CD14-positive monocyte (primary cell): ENCODE data around the gene SIAH1. TPM values are rescaled to one million over a fixed set of nuclear protein-coding genes. Genes with fewer than 3 reads are reported as not detected.

Experiments
- DNase-seq, 3 donors: peaks; one replicate each; pipeline ENCODE4 v3.0.0-alpha.2; 2011 to 2022
- H2AFZ ChIP-seq: 2 replicates; pipeline ENCODE4 v1.6.0; 2012; ENCODE audit warnings: mild to moderate bottlenecking, low read depth, low read length, inconsistent platforms; ENCODE audit not compliant: insufficient read depth, poor library complexity, severe bottlenecking
- H3K27ac ChIP-seq, 2 donors: 1 replicate in 1 of 2; 2 replicates in 1 of 2; pipeline ENCODE4 v1.5.1; 2012 to 2013; ENCODE audit warnings: low read length in 2 of 2, control low read depth in 1 of 2, inconsistent platforms in 1 of 2, low read depth in 1 of 2, mild to moderate bottlenecking in 1 of 2
- H3K27me3 ChIP-seq, 2 donors: one replicate each; pipeline versions ENCODE4 v1.6.0 to v1.6.1; 2011 to 2013; ENCODE audit warnings: low read length in 2 of 2; ENCODE audit not compliant: control insufficient read depth in 2 of 2, insufficient read depth in 2 of 2
- H3K36me3 ChIP-seq, 2 donors: replicated peaks in 1 of 2; 1 replicate in 1 of 2; 2 replicates in 1 of 2; pipeline versions ENCODE4 v1.5.1 to v1.6.1; 2012 to 2013; ENCODE audit warnings: low read length in 2 of 2, control low read depth in 1 of 2, inconsistent platforms in 1 of 2, mild to moderate bottlenecking in 1 of 2; ENCODE audit not compliant: insufficient read depth in 2 of 2, control insufficient read depth in 1 of 2
- H3K4me1 ChIP-seq, 2 donors: 1 replicate in 1 of 2; 2 replicates in 1 of 2; pipeline versions ENCODE4 v1.5.1 to v1.6.1; 2012 to 2013; ENCODE audit warnings: low read length in 2 of 2, control low read depth in 1 of 2, inconsistent platforms in 1 of 2, mild to moderate bottlenecking in 1 of 2, moderate library complexity in 1 of 2; ENCODE audit not compliant: insufficient read depth in 2 of 2, control insufficient read depth in 1 of 2
- H3K4me2 ChIP-seq: replicated peaks from 2 replicates; pipeline ENCODE3; 2012; ENCODE audit warnings: low read length, moderate library complexity, mild to moderate bottlenecking; ENCODE audit not compliant: poor library complexity, severe bottlenecking; ENCODE audit errors: extremely low read depth
- H3K4me3 ChIP-seq, 3 experiments: fragments of 200-600 bp in 1 of 3; sonication (generic) in 1 of 3; replicated peaks in 1 of 3; 1 replicate in 2 of 3; 2 replicates in 1 of 3; pipeline ENCODE4 v1.5.1; 2011 to 2013; ENCODE audit warnings: low read length in 3 of 3, mild to moderate bottlenecking in 3 of 3, control low read depth in 2 of 3, low read depth in 2 of 3, inconsistent platforms in 1 of 3, moderate library complexity in 1 of 3
- H3K79me2 ChIP-seq: 2 replicates; pipeline ENCODE4 v1.6.0; 2012; ENCODE audit warnings: mild to moderate bottlenecking, control low read depth, inconsistent platforms, low read length, moderate library complexity; ENCODE audit not compliant: insufficient read depth
- H3K9ac ChIP-seq: 2 replicates; pipeline ENCODE4 v1.6.0; 2017; ENCODE audit warnings: low read length, mild to moderate bottlenecking; ENCODE audit not compliant: insufficient read depth, poor library complexity, severe bottlenecking
- H3K9me3 ChIP-seq, 2 donors: replicated peaks in 1 of 2; 1 replicate in 1 of 2; 2 replicates in 1 of 2; pipeline versions ENCODE4 v1.5.1 to v1.6.1; 2012 to 2013; ENCODE audit warnings: low read length in 2 of 2, control low read depth in 1 of 2; ENCODE audit not compliant: control insufficient read depth in 1 of 2, insufficient read depth in 1 of 2
- H4K20me1 ChIP-seq: 2 replicates; pipeline ENCODE4 v1.6.0; 2012; ENCODE audit warnings: mild to moderate bottlenecking, low read length, control low read depth, moderate library complexity; ENCODE audit not compliant: insufficient read depth
- H3K27ac Mint-ChIP-seq, 7 donors: one replicate each; pipeline ENCODE4 v1.8.0; 2020; ENCODE audit warnings: mild to moderate bottlenecking in 7 of 7, mixed read lengths in 7 of 7, moderate library complexity in 6 of 7, inconsistent platforms in 2 of 7
- H3K27me3 Mint-ChIP-seq, 3 donors: one replicate each; pipeline ENCODE4 v1.8.0; 2021 to 2022; ENCODE audit warnings: low read depth in 3 of 3, mild to moderate bottlenecking in 3 of 3, mixed read lengths in 3 of 3, moderate library complexity in 3 of 3, inconsistent platforms in 1 of 3
- H3K36me3 Mint-ChIP-seq, 2 donors: one replicate each; pipeline ENCODE4 v1.8.0; 2020; ENCODE audit warnings: mixed read lengths in 2 of 2, inconsistent platforms in 1 of 2, mild to moderate bottlenecking in 1 of 2
- H3K4me1 Mint-ChIP-seq: one replicate; pipeline ENCODE4 v1.8.0; 2020; ENCODE audit warnings: mild to moderate bottlenecking, mixed read lengths
- H3K4me3 Mint-ChIP-seq, 2 donors: one replicate each; pipeline ENCODE4 v1.8.0; 2020; ENCODE audit warnings: mild to moderate bottlenecking in 2 of 2, mixed read lengths in 2 of 2, moderate library complexity in 1 of 2
- H3K9me3 Mint-ChIP-seq, 7 donors: one replicate each; pipeline ENCODE4 v1.8.0; 2020 to 2022; ENCODE audit warnings: mixed read lengths in 7 of 7, mild to moderate bottlenecking in 6 of 7, moderate library complexity in 6 of 7, inconsistent platforms in 2 of 7
- CTCF ChIP-seq: fragments of 200-600 bp; IDR thresholded peaks from one replicate; pipeline ENCODE4 v1.8.0; 2022; ENCODE audit warnings: antibody characterized with exemption, mild to moderate bottlenecking
- WGBS: methylation state at CpG from one replicate; pipeline ENCODE4 v1.1.5; 2013; ENCODE audit warnings: missing lambda C conversion rate; ENCODE audit not compliant: insufficient coverage; 5-methylcytosine and 5-hydroxymethylcytosine counted together
- intact Hi-C, 2 donors: fragments of 100-400 bp; cut with micrococcal nuclease; formaldehyde crosslinking; loops; one replicate each; pipeline versions ENCODE4 v1.15.0 to v1.15.1; 2023
- polyA plus RNA-seq, 3 donors: library from polyadenylated mRNA; depleted of rRNA in 1 of 3; unstranded in 2 of 3; stranded (reverse) in 1 of 3; fragments of 300-500 nt in 2 of 3; fragments of >200 nt in 1 of 3; fragmentation: Illumina TruSeq in 2 of 3; gene quantifications; 1 replicate in 2 of 3; 2 replicates in 1 of 3; pipeline ENCODE4 v1.2.3, GENCODE V29; 2012 to 2021

The SIAH1 gene
- polyA plus RNA-seq, 3 donors, result 4.9 to 11.8 (median 5.6) TPM

- H3K4me3 Mint-ChIP-seq, result no peak overlapping the region
- H4K20me1 ChIP-seq, result peaks cover 13% of the 10 kb centered on the region
- H3K27ac Mint-ChIP-seq, result peak overlapping the region in 4 of 7 donors; percentile 5 to 61 (median 46)
- H3K36me3 ChIP-seq, result peaks cover 22 to 38% of the 10 kb centered on the region in 2 donors
- H3K27ac ChIP-seq, result peak overlapping the region in 1 of 2 donors; percentile 29
- H3K4me1 ChIP-seq, result peaks cover 9 to 11% of the 10 kb centered on the region in 2 donors
- no peaks in the 10 kb centered on the region for H3K9me3 ChIP-seq
- peaks cover 0 to 1% (median 0%) of the 10 kb centered on the region in 3 donors for H3K27me3 Mint-ChIP-seq
- H3K4me3 ChIP-seq, result no peak overlapping the region
- H3K36me3 Mint-ChIP-seq, result peaks cover 28 to 67% of the 10 kb centered on the region in 2 donors
- H2AFZ ChIP-seq, result no peak overlapping the region
- DNase-seq, result peak in 2 of 3 donors; percentile 17 to 21
- peaks cover 15% of the 10 kb centered on the region for H3K4me1 Mint-ChIP-seq
- TF ChIP-seq CTCF, result no peak
- no peak overlapping the region for H3K4me2 ChIP-seq
- intact Hi-C loops, result no loop called here
- H3K9ac ChIP-seq, result no peak overlapping the region
- no peaks in the 10 kb centered on the region for H3K9me3 Mint-ChIP-seq
- no CpG with 5 or more reads among the region's 3 CpGs for WGBS
- H3K79me2 ChIP-seq, result no peaks in the 10 kb centered on the region
- H3K27me3 ChIP-seq, result no peaks in the 10 kb centered on the region
Observed at GRCh38 chr16:48330841-48331192, 54.4 kb downstream of the SIAH1 start.

GRCh38 chr16:48330189-48330840 is 54.9 kb downstream of the SIAH1 start:
- peaks cover 9 to 11% of the 10 kb centered on the region in 2 donors for H3K4me1 ChIP-seq
- peaks cover 0 to under 1% (median 0%) of the 10 kb centered on the region in 7 donors for H3K9me3 Mint-ChIP-seq
- H3K9ac ChIP-seq, result no peak overlapping the region
- peaks cover 15% of the 10 kb centered on the region for H3K4me1 Mint-ChIP-seq
- no peaks in the 10 kb centered on the region for H3K79me2 ChIP-seq
- no peak overlapping the region for H2AFZ ChIP-seq
- H3K4me3 ChIP-seq, result no peak overlapping the region
- H3K4me3 Mint-ChIP-seq, result no peak overlapping the region
- TF ChIP-seq CTCF, result no peak
- H3K27me3 ChIP-seq, result no peaks in the 10 kb centered on the region
- H3K4me2 ChIP-seq, result no peak overlapping the region
- H4K20me1 ChIP-seq, result peaks cover 13% of the 10 kb centered on the region
- WGBS, result 100% methylated on average over 2 of the region's 2 CpGs
- peak overlapping the region in 6 of 7 donors; percentile 5 to 60 (median 24) for H3K27ac Mint-ChIP-seq
- peaks cover 26 to 63% of the 10 kb centered on the region in 2 donors for H3K36me3 Mint-ChIP-seq
- peaks cover 0 to 1% (median 0%) of the 10 kb centered on the region in 3 donors for H3K27me3 Mint-ChIP-seq
- peak overlapping the region in 1 of 2 donors; percentile 29 for H3K27ac ChIP-seq
- intact Hi-C loops, result no loop called here
- H3K9me3 ChIP-seq, result no peaks in the 10 kb centered on the region
- DNase-seq, result no peak
- peaks cover 18 to 38% of the 10 kb centered on the region in 2 donors for H3K36me3 ChIP-seq
